ENCODE measurements around the gene FSIP1. TPM values are rescaled to one million over a fixed set of nuclear protein-coding genes. Genes with fewer than 3 reads are reported as not detected.

Gene FSIP1
- total RNA-seq, 1 donor from 2014 or later: 1.6 TPM

DNA sequence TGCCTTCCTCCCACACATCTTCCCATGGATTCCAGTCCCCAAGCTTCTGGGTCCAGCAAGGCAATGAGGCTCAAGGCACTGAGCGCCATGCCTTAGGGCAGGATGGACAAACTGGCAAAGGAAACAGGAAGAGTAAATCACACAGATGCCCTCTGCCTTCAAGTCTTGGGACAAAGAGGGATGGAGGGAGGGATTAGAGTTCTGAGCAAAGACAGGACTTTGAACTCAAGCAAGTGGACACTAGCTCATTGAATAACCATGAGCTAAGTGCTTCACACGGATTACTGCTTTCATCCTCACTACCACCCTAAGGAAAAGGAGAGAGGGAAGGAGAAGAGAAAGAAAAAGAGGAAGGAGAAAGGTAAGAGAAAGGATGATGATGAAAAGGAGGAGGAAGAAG lies 209.4 kb downstream of the FSIP1 start:
- DNase-seq (ENCODE audit: low spot score, unreplicated experiment): no peak
- H3K4me1 Mint-ChIP-seq (ENCODE audit: low read depth): no peaks in the 10 kb centered on the region
- no peaks in the 10 kb centered on the region for H3K36me3 Mint-ChIP-seq (ENCODE audit: insufficient read depth)
- H3K4me3 Mint-ChIP-seq (ENCODE audit: low read depth): no peak overlapping the region
- H3K27me3 Mint-ChIP-seq: peaks cover 17% of the 10 kb centered on the region
- H3K27ac Mint-ChIP-seq: no peak overlapping the region
- TF ChIP-seq, protein P1, sequence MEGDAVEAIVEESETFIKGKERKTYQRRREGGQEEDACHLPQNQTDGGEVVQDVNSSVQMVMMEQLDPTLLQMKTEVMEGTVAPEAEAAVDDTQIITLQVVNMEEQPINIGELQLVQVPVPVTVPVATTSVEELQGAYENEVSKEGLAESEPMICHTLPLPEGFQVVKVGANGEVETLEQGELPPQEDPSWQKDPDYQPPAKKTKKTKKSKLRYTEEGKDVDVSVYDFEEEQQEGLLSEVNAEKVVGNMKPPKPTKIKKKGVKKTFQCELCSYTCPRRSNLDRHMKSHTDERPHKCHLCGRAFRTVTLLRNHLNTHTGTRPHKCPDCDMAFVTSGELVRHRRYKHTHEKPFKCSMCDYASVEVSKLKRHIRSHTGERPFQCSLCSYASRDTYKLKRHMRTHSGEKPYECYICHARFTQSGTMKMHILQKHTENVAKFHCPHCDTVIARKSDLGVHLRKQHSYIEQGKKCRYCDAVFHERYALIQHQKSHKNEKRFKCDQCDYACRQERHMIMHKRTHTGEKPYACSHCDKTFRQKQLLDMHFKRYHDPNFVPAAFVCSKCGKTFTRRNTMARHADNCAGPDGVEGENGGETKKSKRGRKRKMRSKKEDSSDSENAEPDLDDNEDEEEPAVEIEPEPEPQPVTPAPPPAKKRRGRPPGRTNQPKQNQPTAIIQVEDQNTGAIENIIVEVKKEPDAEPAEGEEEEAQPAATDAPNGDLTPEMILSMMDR (IDR thresholded peaks at IDR 0.05; ENCODE audit: unreplicated experiment): no peak
- H3K9me3 Mint-ChIP-seq (ENCODE audit: low read depth): no peaks in the 10 kb centered on the region

DNA sequence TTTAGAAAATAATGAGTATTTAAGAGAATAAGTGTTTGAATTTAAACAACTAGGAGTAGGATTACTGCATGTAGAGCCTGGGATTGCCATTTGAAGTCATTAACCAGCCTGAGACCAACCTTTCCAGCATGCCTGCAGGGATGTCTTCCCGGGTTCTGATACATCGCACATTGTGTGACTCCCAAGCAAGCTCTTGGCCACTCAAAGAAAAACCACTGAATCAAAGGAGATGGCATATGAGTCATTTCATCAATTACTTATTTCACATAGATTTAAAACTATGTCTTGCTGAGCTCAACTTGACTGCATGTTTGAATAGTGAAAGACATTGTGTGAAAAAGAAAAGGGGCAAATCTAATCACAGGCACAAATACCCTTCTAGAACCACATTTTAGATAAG lies 216.8 kb downstream of the FSIP1 start:
- DNase-seq (ENCODE audit: low spot score, unreplicated experiment): no peak
- TF ChIP-seq, protein P1 (IDR thresholded peaks at IDR 0.05; ENCODE audit: unreplicated experiment): no peak
- H3K27ac Mint-ChIP-seq: no peak overlapping the region
- no peaks in the 10 kb centered on the region for H3K27me3 Mint-ChIP-seq
- no peaks in the 10 kb centered on the region for H3K36me3 Mint-ChIP-seq (ENCODE audit: insufficient read depth)
- H3K9me3 Mint-ChIP-seq (ENCODE audit: low read depth): no peaks in the 10 kb centered on the region
- H3K4me1 Mint-ChIP-seq (ENCODE audit: low read depth): no peaks in the 10 kb centered on the region
- no peak overlapping the region for H3K4me3 Mint-ChIP-seq (ENCODE audit: low read depth)

DNA sequence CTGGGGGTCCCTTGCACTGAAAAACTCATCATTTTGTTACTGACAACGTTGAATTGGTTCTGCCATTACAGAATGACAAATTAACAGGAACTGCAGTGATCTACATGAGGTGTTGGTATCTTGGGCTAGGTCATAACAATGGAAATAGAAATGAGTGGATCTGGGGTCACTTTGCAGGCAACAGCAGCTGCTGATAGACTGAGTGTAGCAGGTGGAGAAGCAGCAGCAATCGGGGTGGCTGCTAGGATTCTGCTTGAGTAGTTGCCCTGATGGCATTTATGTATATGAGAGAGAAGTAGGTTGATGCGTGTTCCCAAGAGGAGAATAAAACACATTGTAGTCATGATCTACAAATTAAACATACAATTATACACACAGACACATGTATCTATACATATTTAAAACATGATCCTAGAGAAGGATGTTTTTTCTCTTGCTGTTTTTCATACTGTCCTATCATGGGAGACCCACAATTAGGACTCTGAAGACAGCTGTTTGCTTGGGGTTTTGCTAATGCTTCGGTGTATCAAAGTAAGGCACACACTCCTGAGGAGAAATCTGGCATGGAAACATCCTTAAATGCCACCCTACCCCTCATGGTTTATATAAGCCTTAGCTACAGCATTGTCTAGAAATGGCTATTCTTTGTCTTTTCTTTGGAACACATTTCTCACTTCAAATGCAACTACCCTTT lies 217.5 kb downstream of the FSIP1 start:
- Mint-ChIP-seq H3K9me3 (ENCODE audit: low read depth) (no peaks in the 10 kb centered on the region), H3K27me3 (no peaks in the 10 kb centered on the region), H3K4me1 (ENCODE audit: low read depth) (no peaks in the 10 kb centered on the region), H3K27ac (no peak overlapping the region), H3K4me3 (ENCODE audit: low read depth) (no peak overlapping the region), H3K36me3 (ENCODE audit: insufficient read depth) (no peaks in the 10 kb centered on the region)
- no peak for DNase-seq (ENCODE audit: low spot score, unreplicated experiment)
- TF ChIP-seq, protein P1 (IDR thresholded peaks at IDR 0.05; ENCODE audit: unreplicated experiment): no peak

DNA sequence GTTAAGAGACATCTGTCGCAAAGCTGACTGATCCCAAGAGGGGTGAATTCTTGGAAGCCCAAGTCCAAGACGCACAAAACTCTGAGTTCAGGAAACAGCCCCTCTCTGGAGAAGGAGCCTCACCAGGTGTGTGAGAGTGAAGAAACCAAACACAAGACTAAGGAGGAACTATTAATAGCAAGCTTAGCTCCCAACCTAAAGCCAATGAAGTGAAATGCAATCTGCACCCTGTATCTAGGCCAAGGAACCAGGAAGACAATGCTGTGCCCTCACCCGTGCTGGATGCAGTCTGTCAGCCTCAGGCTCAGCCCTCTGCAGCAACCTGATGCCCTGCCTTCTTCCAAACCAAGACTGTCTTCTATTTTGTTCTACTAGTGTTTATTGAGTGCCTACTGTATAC lies 224.2 kb downstream of the FSIP1 start:
- TF ChIP-seq, protein P1 (IDR thresholded peaks at IDR 0.05; ENCODE audit: unreplicated experiment): no peak
- no peaks in the 10 kb centered on the region for H3K4me1 Mint-ChIP-seq (ENCODE audit: low read depth)
- no peak overlapping the region for H3K27ac Mint-ChIP-seq
- no peaks in the 10 kb centered on the region for H3K36me3 Mint-ChIP-seq (ENCODE audit: insufficient read depth)
- H3K27me3 Mint-ChIP-seq: no peaks in the 10 kb centered on the region
- H3K9me3 Mint-ChIP-seq (ENCODE audit: low read depth): no peaks in the 10 kb centered on the region
- no peak overlapping the region for H3K4me3 Mint-ChIP-seq (ENCODE audit: low read depth)
- DNase-seq (ENCODE audit: low spot score, unreplicated experiment): no peak

DNA sequence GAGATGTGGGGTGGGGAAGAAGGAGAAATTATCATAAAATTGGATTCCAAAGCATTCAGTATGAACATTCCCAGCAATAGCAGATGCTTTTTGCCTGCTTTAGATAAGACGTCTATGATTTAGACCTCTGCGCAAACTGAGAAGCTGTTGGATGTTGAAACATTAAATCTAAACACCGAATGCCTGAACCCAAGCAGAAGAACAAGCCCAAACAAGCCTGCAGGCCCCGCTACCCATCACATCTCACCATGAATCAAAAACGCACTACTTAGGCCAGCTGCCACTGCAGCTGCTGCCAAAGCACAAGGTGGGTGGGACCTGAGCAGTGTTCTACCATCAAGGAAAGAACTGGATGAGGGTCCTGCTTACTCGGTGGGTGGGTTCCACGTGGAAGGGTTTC lies 226.2 kb downstream of the FSIP1 start:
- no peaks in the 10 kb centered on the region for H3K4me1 Mint-ChIP-seq (ENCODE audit: low read depth)
- no peaks in the 10 kb centered on the region for H3K27me3 Mint-ChIP-seq
- no peak overlapping the region for H3K4me3 Mint-ChIP-seq (ENCODE audit: low read depth)
- DNase-seq (ENCODE audit: low spot score, unreplicated experiment): no peak
- H3K27ac Mint-ChIP-seq: no peak overlapping the region
- H3K9me3 Mint-ChIP-seq (ENCODE audit: low read depth): no peaks in the 10 kb centered on the region
- TF ChIP-seq, protein P1 (IDR thresholded peaks at IDR 0.05; ENCODE audit: unreplicated experiment): no peak
- no peaks in the 10 kb centered on the region for H3K36me3 Mint-ChIP-seq (ENCODE audit: insufficient read depth)
